Astrocyte (in vitro differentiated cells and primary cell): Measurements from ENCODE around the gene FAAH.

Experiments
- EZH2 ChIP-seq: IDR thresholded peaks from 2 replicates; pipeline ENCODE4 v1.6.1; 2012; ENCODE audit warnings: mild to moderate bottlenecking, low read length, inconsistent platforms; ENCODE audit not compliant: insufficient read depth
- TF ChIP-seq, protein P1 (sequence below): IDR thresholded peaks from 2 replicates; pipeline ENCODE4 v1.5.1; 2011; ENCODE audit warnings: low read depth, mild to moderate bottlenecking, inconsistent platforms, low read length, moderate library complexity; ENCODE audit not compliant: insufficient read depth

- TF ChIP-seq, protein P1, sequence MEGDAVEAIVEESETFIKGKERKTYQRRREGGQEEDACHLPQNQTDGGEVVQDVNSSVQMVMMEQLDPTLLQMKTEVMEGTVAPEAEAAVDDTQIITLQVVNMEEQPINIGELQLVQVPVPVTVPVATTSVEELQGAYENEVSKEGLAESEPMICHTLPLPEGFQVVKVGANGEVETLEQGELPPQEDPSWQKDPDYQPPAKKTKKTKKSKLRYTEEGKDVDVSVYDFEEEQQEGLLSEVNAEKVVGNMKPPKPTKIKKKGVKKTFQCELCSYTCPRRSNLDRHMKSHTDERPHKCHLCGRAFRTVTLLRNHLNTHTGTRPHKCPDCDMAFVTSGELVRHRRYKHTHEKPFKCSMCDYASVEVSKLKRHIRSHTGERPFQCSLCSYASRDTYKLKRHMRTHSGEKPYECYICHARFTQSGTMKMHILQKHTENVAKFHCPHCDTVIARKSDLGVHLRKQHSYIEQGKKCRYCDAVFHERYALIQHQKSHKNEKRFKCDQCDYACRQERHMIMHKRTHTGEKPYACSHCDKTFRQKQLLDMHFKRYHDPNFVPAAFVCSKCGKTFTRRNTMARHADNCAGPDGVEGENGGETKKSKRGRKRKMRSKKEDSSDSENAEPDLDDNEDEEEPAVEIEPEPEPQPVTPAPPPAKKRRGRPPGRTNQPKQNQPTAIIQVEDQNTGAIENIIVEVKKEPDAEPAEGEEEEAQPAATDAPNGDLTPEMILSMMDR: no peak
- TF ChIP-seq EZH2: no peak
Observed at GRCh38 chr1:46406881-46407608, 12.9 kb downstream of the FAAH start.
